Mammary epithelial cell (primary cell): ENCODE results near the gene FOXP2.

Experiments
- CTCF ChIP-seq, 2 donors: IDR thresholded peaks in 1 of 2; conservative IDR thresholded peaks in 1 of 2; 2 replicates each; pipeline ENCODE4 v1.5.1; 2011 to 2012; ENCODE audit warnings: inconsistent platforms in 2 of 2, low read length in 2 of 2, mild to moderate bottlenecking in 2 of 2, control low read depth in 1 of 2, low read depth in 1 of 2; ENCODE audit not compliant: insufficient read depth in 1 of 2; ENCODE audit errors: extremely low read depth in 1 of 2
- EZH2 ChIP-seq: IDR thresholded peaks from 2 replicates; pipeline ENCODE4 v1.6.1; 2012; ENCODE audit warnings: low read length, inconsistent platforms, borderline replicate concordance

- TF ChIP-seq CTCF (conservative IDR thresholded peaks at IDR 0.05 in 1 of 2, IDR thresholded peaks at IDR 0.05 in 1 of 2; ENCODE audit: extremely low read depth in 1 of 2, insufficient read depth in 1 of 2, low read depth in 1 of 2, low read length in 2 of 2): no peak
- TF ChIP-seq EZH2: no peak
These were observed 174.8 kb downstream of the FOXP2 start for GRCh38 chr7:114589436-114589835.
